ENCODE data around the gene ACOT4.
"Not testable (repeated sequence)": the region's sequence is repeated elsewhere in the genome, so short reads cannot be mapped to it uniquely, and the experiment has no call there.

ACOT4 gene

DNA sequence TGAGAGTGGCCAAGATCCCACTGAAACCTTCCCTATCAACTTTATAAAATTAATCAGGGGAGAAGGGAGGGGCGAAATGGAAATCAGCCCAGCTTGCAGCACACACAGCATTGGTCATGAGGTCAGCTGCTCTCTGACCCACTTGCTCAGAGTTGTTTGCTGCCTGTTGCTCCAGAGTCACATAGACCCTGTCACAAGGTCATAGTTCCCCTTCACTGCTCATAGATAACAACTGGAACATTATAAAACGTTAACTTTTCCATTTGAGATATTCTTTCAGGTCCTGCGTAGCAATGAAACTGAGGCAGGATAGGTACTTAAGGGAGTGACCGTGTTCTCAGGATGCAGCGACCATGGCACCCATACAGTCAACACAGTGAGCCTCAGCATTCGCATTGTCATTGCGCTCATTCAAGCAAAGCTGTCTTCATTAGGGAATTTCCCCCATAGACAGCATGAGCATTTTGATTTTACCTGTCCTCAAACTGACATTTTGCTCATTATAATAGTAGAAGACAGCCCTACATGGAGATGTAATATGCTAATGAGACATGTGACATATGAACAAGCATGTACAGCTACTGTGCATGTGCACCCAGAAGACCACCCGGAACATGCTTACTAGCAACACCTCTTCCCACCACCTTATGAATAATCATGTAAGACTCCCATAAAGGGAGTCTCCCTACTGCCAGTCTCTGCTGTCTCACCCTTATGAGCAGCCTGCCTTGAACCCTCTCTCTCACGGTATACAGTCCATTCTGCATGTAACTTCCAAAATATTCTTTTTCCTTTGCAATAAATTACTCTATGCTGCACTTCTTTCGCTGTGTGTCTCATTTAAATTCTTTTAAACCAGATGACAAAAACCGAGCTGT lies 9.3 kb upstream of the ACOT4 start:
- DNase-seq: not testable (repeated sequence)

DNA sequence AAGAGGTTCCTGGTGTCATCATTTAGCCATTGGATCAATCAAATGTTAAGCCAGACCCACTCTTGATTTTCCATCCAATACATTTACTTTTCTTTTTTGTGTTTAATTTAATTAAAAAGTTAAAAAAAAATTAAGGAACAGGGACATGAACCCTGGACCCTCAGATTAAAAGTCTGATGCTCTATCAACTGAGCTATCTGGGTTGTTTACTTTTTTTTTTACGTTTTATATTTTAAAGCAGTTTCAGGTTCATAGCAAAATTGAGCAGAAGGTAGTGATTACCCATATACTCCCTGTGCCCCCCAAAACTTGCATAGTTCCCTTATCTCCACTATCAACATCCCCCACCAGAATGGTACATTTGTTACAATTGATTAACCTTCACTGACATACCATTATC lies 3.0 kb upstream of the ACOT4 start:
- no peak for DNase-seq

DNA sequence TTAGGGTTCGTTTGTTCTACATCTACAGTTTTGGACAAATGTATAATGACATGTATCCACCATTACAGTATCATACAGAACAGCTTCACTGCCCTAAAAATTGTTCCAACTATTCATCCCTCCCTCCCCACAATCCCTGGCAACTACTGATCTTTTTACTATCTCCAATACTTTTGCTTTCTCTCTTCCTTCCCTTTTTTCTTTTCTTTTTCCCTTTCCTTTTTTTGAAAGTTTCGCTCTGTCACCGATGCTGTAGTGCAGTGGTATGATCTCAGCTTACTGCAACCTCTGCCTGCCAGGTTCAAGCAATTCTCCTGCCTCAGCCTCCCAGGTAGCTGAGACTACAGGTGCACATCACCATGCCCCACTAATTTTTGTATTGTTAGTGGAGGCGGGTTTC lies 2.6 kb upstream of the ACOT4 start:
- DNase-seq: no peak

DNA sequence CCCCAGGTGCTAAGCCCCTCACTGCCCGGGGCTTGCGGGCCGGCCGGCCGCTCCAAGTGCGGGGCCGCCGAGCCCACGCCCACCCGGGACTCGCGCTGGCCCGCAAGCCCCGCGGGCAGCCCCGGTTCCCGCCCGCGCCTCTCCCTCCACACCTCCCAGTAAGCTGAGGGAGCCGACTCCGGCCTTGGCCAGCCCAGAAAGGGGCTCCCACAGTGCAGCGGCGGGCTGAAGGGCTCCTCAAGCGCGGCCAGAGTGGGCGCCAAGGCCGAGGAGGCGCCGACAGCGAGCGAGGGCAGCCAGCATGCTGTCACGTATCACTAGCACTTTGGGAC lies 1.0 kb upstream of the ACOT4 start:
- DNase-seq: not testable (repeated sequence)

DNA sequence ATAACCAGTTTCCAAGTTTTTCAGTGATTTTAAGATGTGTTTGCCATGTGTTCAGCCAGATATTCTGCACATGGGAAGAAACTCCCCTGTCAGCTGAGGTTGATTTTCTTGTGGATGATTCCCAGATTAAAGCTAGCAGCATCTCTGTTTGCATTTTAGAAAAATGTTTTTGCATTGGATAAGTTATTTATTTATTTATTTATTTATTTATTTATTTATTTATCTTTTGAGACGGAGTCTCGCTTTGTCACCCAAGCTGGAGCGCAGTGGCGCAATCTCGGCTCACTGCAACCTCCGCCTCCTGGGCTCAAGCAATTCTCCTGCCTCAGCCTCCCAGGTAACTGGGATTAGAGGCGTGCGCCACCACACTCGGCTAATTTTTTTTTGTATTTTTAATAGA lies 2.8 kb downstream of the ACOT4 start:
- no peak for DNase-seq

DNA sequence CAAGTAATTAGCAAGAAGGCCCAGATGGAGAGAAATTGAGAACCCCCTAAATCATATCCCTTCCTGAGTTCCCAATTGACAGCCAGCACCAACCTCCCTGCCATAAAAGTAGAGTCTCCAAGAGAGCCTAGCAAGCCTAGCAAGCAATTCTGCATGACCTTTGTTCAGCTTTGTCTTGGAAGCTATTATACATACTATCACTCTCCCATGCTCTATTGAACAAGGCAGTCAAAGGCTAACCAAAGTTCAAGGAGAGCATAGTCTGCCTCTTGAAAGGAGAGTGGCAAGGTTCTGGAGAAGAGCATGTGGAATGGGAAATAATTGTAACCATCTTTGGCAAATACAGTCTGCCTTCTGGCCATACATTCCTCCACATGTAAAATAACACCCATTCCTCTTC lies 7.8 kb downstream of the ACOT4 start:
- DNase-seq: no peak

DNA sequence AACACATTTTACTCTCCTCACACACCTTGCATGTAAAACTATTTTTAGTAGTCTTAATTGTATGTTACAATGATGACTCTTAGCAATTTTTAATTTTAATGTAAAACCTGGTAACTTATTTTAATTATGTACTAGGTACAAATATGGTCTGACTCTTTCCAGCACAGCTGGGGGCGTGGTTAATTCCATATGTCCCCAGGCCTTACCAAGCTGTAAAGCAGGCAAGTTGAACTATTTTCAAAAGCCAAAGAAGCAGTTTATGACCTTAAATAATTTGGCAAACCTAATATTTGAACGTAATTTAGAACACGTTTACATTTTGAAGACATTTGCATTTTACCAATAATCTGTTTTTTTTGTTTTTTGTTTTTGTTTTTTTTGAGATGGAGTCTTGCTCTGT lies 11.3 kb downstream of the ACOT4 start:
- DNase-seq: no peak

DNA sequence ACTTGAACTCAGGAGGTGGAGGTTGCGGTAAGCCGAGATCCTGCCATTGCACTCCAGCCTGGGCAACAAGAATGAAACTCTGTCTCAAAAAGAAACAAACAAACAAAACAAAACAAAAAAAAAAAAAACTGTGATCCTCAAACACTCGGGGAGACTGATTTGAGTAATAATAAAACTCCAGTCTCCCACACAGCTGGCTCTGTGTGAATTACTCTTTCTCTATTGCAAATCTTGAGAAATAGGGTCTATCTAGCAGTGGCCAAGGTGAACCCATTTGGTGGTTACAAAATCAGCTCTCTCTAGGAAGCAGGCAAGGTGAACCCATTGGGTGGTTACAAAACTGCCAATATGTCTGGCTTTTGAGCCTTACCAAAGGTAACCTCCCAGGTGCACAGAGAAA lies 14.6 kb downstream of the ACOT4 start:
- DNase-seq: no peak

DNA sequence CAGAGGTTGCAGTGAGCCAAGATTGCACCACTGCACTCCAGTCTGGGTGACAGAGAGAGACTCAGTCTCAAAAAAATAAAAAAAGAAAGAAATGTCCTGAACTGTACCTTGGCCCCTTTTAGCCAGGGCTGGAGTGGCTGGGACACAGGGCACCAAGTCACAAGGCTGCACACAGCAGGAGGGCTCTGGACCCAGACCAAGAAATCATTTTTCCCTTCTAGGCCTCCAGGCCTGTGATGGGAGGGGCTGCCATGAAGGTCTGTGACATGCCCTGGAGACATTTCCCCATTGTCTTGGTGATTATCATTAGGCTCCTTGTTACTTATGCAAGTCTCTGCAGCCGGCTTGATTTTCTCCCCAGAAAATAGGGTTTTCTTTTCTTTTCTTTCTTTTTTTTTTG lies 15.6 kb downstream of the ACOT4 start:
- DNase-seq: no peak

DNA sequence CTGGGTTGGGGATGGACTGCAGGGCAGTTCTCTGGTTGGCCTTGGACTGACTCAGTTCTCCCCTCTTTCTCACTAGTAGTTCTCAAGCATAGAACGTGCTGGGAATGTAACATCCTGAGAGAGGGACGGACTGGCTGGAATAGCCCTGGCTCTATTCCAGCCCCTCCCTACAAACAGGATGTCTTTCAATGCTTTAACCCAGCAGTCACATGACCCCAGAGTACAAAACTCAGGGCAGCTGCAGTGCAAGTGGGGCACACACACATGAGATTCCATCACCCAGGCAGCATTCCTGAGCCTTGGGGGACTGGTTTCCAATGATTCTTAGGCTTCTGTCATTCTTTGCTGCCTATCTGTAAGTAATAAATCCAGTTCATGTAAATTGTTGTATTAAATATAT lies 19.0 kb downstream of the ACOT4 start:
- no peak for DNase-seq

DNA sequence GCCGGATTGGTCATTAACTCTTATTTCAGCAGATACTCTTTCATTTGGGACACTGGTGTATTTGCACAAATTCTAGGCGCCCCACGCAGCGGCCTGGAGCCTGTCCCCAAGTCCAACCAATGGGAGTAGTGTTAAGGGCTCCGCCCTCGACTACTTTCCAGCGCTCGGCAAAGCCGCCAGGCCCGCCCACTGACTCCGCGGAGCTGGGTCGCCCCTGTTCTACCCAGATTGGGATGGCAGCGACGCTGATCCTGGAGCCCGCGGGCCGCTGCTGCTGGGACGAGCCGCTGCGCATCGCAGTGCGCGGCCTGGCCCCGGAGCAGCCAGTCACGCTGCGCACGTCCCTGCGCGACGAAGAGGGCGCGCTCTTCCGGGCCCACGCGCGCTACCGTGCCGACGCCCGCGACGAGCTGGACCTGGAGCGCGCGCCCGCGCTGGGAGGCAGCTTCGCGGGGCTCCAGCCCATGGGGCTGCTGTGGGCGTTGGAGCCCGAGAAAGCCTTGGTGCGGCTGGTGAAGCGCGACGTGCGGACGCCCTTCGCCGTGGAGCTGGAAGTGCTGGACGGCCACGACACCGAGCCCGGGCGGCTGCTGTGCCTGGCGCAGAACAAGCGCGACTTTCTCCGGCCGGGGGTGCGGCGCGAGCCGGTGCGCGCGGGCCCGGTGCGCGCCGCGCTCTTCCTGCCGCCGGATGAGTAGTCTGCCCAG lies 20.8 kb downstream of the ACOT4 start, which contains the start of gene ACOT6:
Gene ACOT6, plus strand, starts transcription at position 179 of the 707 bp plus-strand sequence. Its CDS starts 55 bp downstream, at position 234.
- peak; percentile 69 for DNase-seq

DNA sequence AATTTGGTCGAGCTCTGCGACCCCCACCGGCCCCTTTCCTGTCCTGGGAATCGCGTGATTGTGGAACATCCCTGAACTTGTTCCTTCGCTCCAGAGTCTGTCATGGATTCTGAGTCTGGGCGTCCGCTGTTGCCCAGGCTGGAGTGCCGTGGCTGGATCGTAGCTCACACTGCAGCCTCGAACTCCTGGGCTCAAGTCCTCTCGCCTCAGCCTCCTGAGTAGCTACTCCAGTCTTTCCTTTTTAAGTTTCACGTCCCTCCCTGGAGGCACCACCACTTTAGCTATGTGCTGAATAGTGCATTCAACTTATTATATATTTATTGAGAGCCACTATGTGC lies 21.3 kb downstream of the ACOT4 start:
- no peak for DNase-seq

DNA sequence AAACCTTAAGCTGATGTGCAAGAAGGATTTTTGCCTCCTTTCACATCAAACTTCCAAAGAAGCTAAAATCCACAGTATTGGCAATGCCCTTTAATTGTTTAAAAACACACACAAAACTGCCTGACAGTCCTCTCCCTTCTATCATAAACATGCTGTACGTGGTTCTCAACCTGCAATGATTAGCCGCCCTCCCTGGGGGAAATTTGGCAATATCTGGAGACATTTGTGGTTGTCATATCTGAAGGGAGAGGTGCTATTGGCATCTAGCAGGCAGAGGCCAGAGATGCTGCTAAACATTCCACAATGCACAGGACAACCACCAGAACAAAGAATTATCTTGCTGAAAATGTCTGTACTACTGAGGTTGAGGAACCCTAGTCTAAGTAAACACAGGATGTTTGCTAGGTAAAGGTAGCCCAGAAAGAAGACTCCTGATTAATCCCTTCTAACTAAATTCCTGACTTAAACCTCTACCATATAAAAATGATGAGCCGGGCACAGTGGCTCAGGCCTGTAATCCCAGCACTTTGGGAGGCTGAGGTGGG lies 21.8 kb downstream of the ACOT4 start:
- DNase-seq: no peak

DNA sequence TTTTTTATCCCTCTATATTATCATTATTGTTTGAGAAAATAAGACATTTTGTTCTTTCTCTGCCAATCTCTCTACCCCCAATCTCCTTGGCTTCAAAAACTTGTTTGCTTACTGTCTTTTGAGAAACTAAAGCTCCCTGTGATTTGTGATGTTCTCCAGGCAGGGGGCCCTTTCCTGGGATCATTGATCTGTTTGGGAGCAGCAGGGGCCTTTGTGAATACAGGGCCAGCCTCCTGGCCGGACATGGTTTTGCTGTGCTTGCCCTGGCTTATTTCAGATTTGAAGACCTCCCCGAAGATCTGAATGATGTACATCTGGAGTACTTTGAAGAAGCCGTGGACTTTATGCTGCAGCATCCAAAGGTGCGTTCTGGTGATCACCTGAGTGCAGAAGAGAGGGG lies 25.2 kb downstream of the ACOT4 start:
- no peak for DNase-seq

DNA sequence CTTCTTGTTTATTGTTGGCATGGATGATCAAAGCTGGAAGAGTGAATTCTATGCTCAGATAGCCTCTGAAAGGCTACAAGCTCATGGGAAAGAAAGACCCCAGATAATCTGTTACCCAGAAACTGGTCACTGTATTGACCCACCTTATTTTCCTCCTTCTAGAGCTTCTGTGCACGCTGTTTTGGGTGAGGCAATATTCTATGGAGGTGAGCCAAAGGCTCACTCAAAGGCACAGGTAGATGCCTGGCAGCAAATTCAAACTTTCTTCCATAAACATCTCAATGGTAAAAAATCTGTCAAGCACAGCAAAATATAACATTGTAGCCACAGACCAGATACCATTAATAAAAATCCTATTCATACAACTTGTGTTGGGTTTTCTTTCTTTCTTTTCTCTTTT lies 27.9 kb downstream of the ACOT4 start:
- no peak for DNase-seq

DNA sequence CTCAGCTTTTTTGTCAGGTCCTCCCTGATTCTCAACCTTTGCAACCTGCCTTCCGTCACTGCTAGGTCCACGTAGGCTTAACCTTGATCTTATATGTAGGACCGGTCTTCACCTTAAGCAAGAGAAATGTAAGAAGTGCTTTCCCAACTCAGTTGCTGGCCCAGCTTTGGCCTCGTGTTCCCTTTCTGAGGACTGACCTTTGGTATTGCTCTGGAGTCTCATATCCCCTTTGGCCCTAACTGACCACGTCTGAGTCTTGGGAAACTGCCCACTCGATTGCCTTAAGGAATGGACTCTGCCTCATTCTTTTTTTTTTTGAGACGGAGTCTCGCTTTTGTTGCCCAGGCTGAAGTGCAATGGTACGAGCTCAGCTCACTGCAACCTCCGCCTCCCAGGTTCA lies 28.6 kb downstream of the ACOT4 start:
- DNase-seq: no peak

DNA sequence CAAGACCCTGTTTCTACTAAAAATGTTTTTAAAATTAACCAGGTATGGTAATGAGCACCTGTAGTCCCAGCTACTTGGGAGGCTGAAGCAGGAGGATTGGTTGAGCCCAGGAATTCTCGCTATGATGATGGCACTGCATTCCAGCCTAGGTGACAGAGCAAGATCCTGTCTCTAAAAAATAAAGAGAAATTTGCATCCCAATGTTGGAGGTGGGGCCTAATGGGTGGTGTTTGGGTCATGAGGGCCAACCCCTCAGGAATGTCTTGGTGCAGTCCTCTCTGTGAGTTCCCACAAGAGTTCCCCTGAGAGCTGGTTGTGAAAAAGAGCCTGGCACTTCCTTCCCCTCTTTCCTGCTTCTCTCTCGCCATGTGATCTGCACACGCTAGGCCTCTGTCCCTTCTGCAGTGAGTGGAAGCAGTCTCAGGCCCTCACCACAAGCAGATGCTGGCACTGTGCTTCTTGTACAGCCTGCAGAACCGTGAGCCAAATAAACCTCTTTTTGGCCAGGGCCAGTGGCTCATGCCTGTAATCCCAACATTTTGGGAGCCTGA lies 31.9 kb downstream of the ACOT4 start:
- DNase-seq: no peak

DNA sequence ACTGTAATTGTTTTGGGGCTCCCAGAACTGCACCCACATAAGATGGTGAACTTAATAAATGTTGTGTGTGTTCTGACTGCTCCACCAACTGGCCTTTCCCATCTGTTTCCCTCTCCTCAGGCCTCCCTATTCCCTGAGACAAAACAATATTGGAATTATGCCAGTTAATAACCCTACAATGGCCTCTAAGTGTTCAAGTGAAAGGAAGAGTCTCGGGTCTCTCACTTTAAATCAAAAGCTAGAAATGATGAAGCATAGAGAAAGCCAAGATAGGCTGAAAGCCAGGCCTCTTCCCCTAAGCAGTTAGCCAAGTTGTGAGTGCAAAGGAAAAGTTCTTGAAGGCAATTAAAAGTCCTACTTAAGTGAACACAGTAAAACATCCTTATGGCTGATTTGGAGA lies 34.0 kb downstream of the ACOT4 start:
- DNase-seq: no peak

DNA sequence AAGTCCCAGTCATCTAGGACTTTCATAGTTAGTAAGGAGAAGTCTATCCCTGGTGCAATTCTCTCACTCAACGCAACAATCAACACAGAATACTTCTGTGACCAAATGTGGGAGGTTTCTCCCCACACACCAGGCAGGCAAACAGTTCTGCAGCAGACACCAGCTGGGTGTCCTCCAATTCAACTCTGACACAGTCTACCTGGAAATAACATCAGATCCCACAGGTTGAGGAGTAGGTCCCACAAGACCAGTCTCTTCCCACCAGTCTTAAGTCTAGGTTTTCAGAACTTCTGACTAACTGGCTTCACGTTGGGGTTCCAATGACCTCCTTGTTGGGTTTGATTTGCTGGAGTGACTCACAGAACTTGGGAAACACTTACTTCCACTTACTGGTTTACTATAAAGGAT lies 35.5 kb downstream of the ACOT4 start:
- DNase-seq: no peak

DNA sequence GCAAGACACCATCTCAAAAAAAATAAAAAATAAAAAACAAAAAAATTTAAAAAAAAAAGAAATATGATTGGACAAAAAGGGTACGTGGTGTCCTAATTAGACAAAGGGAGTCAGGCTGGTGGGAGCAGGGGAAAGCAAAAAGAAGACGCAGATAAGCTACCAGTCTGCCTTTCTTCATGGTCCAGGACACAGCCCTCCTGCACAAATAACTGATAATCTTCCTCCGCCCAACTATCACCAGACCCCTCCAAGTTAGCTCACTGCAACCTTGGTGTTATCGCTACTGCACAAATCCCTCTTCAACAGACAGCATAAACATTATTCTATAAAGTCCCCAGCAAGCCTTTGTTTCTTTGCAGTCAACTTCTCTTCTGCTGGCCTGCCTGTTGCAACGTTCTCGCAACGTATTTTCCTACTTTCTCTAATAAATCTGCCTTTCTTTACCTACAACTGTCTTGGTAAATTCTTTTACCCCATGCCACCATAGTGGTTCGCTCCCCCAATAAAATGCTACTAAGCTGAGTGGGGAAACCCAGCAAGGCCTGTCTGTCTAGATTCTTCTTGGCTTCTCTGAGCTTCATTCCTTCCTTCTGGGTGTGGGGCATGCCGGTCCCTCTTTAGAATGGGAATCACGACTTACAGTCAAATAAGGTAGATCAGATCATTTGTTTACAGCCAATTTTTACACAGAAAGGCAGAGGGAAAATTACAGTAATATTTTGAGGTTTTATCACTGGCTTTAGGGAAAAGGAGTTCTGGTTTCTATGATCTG lies 38.5 kb downstream of the ACOT4 start:
- DNase-seq: no peak

DNA sequence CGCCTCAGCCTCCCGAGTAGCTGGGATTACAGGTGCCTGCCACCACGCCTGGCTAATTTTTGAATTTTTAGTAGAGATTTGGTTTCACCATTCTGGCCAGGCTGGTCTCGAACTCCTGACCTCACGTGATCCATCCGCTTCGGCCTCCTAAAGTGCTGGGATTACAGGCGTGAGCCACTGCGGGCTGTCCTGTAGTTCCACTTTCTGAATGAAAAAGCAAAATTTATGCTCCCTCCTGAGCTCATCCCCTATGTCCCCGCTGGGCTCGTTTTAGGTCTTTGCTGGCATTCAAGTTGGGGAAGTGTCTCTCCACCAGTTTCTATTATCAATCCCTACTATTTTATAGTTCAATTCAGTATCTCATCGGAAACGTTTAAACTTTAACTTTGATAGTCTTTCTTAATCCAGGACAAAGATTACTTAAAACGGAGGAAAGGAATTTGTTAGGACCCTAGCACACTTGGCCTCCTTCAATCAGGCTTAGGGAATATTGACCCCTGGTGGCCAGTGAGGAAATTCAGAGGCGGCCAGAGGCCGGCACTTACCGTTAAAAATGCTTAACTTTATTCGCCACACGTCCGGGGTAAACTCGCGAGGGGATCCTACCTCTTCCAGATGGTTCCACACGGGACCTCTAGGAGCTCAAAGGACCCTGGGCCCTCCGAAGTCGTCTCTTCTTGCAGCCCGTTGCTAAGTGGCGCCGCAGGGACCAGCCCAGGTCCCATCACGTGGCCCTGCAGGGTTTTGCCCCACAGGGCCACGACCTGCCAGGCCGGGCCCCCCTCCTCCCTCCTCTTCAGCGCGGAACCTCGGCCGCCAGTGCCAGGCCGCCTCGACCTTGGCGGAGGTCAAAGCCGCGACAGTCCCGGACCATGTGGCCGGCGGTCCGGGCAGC lies 41.7 kb downstream of the ACOT4 start:
- DNase-seq: no peak
